AML-193 (cell line): ENCODE measurements around the gene FNBP1.
A peak's percentile ranks its signal among the peaks of the same experiment; 100 is the strongest.

ENCODE experiments used
- DNase-seq, 2 experiments: peaks; one replicate each; lab custom pipeline; 2025; lab: John Stamatoyannopoulos, UW

The FNBP1 gene

DNA sequence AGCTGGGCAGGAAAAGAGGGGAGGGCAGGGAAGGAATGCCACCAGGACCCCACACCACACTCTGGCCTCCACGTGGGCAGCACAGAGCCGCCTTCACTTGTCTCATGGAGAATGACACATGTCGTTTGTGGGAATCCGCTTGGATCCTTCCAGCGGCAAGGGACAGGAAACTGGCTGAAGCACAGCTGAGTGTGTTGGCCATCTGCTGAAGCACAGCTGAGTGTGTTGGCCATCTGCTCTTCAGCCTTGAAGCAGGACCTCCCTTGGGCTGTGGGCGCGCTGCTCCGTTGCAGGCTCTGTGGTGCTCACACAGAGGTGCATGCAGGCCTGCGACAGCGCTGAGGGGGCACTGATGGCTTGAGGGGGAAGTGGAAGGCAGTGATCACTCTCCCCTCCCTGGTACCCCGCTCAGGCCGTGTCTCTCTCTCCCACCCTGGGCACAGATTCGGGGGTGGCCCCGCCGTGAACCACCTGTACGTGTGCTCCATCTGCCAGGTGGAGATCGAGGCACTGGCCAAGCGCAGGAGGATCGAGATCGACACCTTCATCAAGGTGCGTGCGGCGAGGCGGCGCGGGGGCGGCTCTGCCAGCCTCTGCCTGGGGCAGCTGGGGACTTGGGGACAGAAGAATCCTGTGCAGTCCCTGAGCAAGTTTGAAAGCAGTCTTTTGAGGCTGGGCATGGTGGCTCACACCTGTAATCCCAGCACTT lies 167.1 kb downstream of the FNBP1 start:
- no peak for DNase-seq

- DNase-seq: no peak
Measured at GRCh38 chr9:129875181-129875611, 167.8 kb downstream of the FNBP1 start.

DNA sequence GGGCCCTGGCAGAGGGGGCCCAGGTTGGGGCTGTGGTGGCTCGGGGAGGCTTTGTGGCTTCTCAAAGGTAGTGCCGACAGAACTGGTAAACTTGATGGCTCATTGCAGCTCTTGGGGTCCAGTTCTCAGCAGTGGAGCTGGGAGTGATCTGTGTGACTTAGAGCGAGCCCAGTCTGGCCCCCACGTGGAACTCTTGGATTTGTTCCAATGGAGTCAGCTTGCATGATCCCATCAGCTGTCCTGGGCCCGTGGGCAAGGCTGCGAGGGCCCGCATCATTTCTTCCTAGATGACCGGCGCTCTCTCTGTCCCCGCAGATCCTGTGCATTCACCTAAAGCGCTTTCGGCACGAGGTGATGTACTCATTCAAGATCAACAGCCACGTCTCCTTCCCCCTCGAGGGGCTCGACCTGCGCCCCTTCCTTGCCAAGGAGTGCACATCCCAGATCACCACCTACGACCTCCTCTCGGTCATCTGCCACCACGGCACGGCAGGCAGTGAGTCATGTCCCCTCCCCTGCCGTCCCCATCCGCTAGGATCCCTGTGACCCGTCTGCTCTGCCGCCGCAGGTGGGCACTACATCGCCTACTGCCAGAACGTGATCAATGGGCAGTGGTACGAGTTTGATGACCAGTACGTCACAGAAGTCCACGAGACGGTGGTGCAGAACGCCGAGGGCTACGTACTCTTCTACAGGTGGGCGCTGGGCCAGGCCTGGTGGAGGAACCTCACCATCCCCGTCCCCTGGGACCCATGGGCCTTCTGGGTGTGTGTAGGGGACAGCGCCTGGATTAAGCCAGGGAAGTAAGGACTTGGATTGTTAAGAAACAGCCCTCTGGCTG lies 168.5 kb downstream of the FNBP1 start:
- DNase-seq: no peak

- DNase-seq: no peak
Measured at GRCh38 chr9:129873563-129874190, 169.3 kb downstream of the FNBP1 start.

DNA sequence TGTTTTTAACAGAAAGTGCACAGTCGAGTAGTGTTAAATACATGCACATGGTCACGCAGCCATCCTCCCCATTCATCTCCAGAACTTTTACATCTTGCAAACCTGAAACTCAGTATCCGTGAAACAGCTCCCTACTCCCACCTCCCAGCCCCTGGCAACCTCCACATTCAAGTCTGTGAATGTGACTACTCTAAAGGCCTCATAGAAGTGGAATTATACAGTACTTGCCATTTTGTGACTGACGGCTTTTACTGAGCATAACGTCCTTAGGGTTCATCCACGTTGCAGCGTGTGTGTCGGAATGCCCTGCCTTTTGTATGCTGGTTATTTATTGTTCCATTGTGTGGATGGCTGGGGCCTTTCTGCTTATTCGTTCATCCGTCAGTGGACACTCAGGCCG lies 171.9 kb downstream of the FNBP1 start:
- DNase-seq: no peak

- no peak for DNase-seq
Measured at GRCh38 chr9:129869585-129870501, 173.1 kb downstream of the FNBP1 start.

DNA sequence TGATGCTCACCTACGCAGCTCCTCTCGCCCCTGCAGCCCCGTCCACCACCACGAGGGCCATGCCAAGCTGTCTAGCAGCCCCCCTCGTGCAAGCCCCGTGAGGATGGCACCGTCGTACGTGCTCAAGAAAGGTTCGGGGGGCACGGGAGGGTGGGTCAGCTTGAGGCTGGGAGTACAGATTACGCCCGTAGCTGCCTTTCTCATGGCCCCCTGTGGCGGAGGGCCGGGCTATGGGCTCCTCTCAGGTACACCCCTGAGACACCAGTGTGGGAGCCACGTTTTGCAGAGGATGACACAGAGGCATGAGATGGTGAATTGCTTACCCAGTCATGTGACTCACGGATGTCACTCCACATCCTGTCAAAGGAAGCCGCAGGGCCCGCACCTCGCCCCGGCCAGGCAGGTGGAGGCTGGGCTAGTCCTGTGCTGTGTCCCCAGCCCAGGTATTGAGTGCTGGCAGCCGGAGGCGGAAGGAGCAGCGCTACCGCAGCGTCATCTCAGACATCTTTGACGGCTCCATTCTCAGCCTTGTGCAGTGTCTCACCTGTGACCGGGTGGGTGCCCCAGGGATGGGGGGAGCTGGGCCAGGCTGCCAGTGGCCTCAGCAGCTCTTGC lies 174.0 kb downstream of the FNBP1 start:
- no peak for DNase-seq

GRCh38 chr9:129868023-129868871 lies 174.7 kb downstream of the FNBP1 start:
- DNase-seq: no peak

DNA sequence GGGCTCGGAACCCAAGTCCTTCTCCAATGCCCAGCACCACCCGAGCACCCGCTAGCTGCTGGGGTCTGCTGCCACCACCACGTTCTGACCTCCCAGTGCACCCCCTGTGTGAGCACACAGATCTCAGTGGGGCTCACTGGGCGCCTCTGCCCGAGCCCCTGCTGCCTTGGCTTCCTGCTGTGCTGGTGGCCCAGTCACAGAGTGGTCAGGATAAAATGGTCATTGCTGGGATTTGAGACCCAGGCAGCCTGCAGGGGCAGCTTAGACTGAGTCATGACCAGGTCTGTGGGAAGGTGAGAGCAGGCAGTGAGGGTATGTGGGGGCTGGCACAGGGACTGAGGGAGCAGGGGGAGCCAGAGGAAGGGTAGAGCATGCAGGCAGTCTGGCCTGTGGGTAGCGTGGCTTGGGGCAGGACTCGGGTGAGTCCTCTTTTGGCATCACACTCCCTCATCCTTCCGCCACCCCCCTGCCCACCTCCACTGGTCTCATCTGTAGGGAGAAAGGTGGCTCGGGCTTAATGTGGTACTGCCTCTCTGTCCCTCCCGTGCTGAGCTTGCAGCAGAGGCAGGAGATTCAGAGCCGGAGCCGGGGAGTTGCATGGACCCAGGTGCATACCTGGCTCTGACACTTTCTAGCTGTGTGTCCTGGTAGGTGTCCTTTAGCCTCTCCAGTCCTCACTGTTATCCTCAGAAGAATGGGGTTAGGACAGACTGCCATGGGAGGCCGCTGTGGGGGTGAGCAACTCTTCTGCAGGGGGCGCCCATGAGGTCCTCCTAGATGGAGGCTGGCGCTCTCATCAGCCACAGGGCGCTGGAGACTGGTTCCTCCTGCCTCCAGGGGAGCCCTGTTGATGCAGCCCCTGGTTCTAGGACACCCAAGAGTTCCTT lies 175.6 kb downstream of the FNBP1 start:
- no peak for DNase-seq

DNA sequence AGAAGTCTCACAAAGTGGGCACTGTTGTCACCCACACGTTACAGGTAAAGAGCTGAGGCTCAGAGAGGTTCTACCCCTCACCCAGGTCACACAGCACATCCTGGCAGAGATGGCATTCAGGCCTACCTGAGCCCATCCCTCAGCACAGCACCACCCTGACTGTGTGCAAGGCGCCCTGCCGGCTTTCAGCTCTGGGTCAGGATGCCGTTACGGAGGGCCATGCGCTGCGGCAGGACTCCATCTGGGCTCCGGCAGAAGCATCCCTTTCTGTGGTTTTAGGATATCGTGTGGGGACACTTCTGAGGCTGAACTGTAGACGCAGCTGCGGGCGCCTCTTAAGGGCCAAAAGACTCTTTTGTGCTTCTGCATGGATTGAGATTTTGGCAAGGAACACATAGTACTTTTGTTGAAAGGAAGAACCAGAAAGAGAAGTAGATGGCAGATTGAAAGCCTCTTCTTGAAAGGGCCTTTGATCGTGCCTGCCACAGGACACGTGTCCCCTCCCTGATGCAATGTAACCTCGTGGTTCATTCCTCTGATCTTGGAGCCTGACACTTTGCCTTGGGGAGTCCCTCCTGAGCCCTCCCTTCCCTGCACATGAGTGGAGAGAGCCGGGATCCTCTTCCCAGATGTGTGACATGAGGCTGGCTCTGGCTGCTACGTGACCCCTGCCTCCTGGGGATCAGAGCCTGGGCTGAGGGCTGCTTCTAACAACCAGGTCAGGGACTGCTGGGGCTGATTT lies 176.4 kb downstream of the FNBP1 start:
- DNase-seq: no peak

DNA sequence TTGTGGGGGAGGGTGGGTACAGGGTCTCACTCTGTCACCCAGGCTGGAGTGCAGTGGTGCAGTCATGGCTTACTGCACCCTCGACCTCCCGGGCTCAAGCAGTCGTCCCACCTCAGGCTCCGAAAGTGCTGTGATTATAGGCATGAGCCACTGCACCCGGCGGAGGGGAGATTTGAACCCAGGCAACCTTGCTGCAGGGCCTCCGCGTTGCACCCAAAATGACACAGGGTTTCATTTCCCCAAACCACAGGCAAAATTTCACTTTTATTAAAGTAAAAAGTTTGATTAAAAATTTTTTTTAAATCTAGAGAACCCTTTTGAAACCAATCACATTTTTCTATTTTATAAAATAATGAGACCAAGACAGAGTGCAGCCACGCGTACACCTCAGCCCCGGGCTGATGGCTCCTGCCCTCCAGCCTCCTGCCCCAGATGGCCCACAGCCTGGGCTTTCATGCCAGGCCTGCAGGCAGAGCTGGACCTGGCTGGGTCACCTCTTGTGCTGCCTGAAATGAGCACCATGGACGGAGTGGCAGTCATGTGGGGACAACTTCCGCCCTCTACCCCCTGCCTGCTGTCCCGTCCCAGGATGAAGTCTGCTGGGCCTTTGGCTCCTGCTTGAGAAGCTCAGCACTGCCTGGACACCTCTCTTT lies 177.2 kb downstream of the FNBP1 start:
- no peak for DNase-seq

- no peak for DNase-seq
Measured at GRCh38 chr9:129864991-129865647, 177.9 kb downstream of the FNBP1 start.

GRCh38 chr9:129863059-129863690 lies 179.8 kb downstream of the FNBP1 start:
- peak; percentile 95 to 97 for DNase-seq

DNA sequence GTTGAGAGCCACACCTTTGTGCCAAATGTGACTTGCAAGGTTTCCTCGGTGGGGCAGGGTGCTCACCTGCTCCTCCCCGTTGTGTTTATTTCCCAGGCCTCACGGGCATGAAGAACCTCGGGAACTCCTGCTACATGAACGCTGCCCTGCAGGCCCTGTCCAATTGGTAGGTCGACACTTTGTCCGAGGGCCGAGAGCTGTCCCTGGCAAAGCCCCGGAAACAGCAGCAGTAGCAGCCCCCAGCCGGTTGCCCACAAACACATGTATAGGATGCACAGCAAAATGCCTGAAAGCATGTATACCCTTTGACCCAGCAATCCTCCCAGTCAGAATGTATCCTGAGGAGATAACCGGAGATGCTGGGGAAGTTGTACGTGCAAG lies 181.6 kb downstream of the FNBP1 start:
- DNase-seq: no peak

DNA sequence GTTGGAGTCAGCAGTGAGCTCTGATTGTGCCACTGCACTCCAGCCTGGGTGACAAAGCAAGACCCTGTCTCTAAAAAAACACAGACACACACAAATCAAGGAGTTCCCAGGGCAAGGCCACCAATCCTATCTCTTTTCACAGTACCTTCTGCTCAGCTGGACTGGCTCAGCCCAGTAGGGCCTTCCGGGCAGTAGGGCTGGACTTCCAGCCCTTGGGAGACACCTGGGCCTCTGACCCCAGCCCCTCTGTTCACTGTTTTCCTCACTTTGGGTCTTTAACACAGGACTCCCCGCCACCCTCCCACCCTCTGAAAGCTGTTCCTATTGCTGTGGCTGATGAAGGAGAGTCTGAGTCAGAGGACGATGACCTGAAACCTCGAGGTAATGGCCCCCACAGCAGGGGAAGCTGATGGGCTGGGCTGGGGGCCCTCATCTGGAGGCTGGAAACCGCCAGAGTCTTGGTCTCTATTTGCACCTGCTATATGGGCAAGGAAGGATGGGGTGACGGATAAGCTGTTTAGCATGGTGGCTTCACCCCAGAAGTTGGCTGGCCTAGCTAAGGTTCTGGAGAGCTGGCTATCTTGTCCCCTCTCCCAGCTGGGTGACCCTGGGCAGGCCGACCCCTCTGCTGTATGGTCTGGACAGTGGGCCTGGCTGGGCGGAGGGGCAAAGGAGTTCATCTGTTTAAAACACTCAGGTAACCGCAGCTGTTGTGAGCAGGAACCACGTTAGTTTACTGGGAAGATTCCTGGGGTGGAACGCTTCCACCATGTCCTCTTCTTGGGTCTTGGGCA lies 182.1 kb downstream of the FNBP1 start:
- DNase-seq: no peak
